DMS114 treated with DMSO at 0.1 percent for 48 hours (cell line): ENCODE data around the gene LCN6.
A peak's percentile ranks its signal among the peaks of the same experiment; 100 is the strongest.

ENCODE experiments used
- DNase-seq: peaks from one replicate; lab custom pipeline; 2025; ENCODE audit not compliant: unreplicated experiment; lab: John Stamatoyannopoulos, UW

The LCN6 gene

DNA sequence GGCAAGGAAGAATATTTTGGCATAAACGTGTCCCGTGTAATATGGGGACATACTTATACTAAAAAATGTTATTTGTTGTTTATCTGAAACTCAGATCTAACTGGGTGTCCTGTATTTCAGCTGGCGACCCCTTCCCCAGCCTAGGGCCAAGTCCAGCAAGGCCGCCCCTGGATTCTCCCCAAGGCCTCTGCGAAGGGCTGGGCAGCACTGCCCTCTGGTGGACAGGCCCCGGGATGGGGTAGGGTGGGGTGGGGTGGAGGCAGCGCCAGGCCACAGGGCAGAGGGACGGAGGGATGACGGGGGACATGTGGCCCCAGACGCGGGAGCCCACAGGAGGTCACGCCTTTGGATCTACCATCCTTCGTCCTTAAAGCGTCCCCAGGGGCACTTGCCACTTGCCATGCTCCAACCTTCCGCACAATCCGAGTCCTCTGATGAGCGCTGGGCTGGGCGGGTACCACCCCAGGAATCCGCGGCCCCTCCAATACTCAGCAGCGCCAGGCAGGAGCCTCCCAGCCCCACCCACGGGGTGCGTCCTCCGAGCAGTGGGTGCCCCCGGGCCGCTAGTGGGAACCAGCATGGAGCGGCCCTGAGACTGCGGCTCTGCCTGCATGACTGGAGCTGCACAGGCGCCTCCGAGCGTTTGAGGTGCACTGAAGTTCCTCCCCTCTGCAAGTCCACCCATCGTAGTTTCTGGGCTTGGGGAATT lies 54.0 kb downstream of the LCN6 start:
- peak; percentile 9 for DNase-seq
